Upper lobe of right lung (tissue), 1 donor: ENCODE data around the gene FAM47E. TPM values are rescaled to one million over a fixed set of nuclear protein-coding genes. Genes with fewer than 3 reads are reported as not detected.

Source experiments
- ATAC-seq: fragments of 200-7000 bp; cut with Tn5 transposase; one replicate; pipeline ENCODE4 v1.9.1; 2020; ENCODE audit warnings: mild to moderate bottlenecking, moderate library complexity
- DNase-seq: peaks from one replicate; pipeline ENCODE4 v3.0.0-alpha.2; 2020
- H3K27ac ChIP-seq: fragments of 200-600 bp; one replicate; pipeline ENCODE4 v1.8.0; 2022
- H3K27me3 ChIP-seq: fragments of 200-600 bp; one replicate; pipeline ENCODE4 v1.8.0; 2022; ENCODE audit warnings: mild to moderate bottlenecking
- H3K36me3 ChIP-seq: fragments of 200-600 bp; one replicate; pipeline ENCODE4 v1.8.0; 2022
- H3K4me1 ChIP-seq: fragments of 200-600 bp; one replicate; pipeline ENCODE4 v1.8.0; 2022
- H3K4me3 ChIP-seq: fragments of 200-600 bp; one replicate; pipeline ENCODE4 v1.8.0; 2022; ENCODE audit warnings: mild to moderate bottlenecking
- H3K9me3 ChIP-seq: fragments of 200-600 bp; one replicate; pipeline ENCODE4 v1.8.0; 2022
- CTCF ChIP-seq: fragments of 200-600 bp; IDR thresholded peaks from one replicate; pipeline ENCODE4 v1.8.0; 2022; ENCODE audit warnings: antibody characterized with exemption
- intact Hi-C: fragments of 100-400 bp; cut with DNase I; formaldehyde crosslinking; loops from one replicate; pipeline ENCODE4 v1.11.0; 2022
- total RNA-seq: library from RNA; stranded (reverse); fragmentation: NEBNext Ultra II Directional; extraction: Animal tissue kit (Norgen Biotek cat#: 25700); gene quantifications from one replicate; pipeline ENCODE4 v1.2.1, GENCODE V29; 2021
- donor health status: DM: no; HTN: yes; CAD: no; lungs with severe emphysema.

The FAM47E gene
- total RNA-seq, 1 donor from 2014 or later: 3.6 TPM

GRCh38 chr4:76271248-76271647 lies 19.7 kb downstream of the FAM47E start:
- intact Hi-C loops: no loop called here
- Histone ChIP-seq H3K4me1 (no peaks in the 10 kb centered on the region), H3K27me3 (no peaks in the 10 kb centered on the region), H3K27ac (no peak overlapping the region), H3K36me3 (no peaks in the 10 kb centered on the region), H3K9me3 (no peaks in the 10 kb centered on the region), H3K4me3 (no peak overlapping the region)
- DNase-seq: no peak
- no peak for TF ChIP-seq CTCF
- ATAC-seq: no peak

DNA sequence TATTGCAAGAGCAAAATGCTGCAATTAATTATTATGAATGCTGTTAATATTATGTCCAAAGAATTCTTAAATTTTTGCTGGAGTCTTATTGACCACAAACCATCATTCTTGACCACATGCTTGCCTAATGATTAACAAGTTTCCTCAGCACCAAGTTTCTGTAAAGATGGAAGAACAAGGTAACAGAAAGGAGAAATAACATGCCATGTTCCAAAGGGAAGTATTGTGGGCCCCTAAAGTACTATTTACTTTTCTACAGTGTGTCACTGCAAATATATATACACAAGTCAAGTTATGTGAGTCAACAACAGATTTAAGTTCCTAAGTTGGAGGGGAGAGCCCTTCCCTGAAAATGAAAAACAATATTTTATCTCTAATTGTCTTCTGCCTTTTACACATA lies 20.6 kb downstream of the FAM47E start:
- Histone ChIP-seq H3K4me3 (no peak overlapping the region), H3K27me3 (no peaks in the 10 kb centered on the region), H3K4me1 (no peaks in the 10 kb centered on the region), H3K9me3 (no peaks in the 10 kb centered on the region), H3K27ac (no peak overlapping the region), H3K36me3 (no peaks in the 10 kb centered on the region)
- ATAC-seq (no peak), DNase-seq (no peak)
- TF ChIP-seq CTCF: no peak
- intact Hi-C loops: no loop called here

DNA sequence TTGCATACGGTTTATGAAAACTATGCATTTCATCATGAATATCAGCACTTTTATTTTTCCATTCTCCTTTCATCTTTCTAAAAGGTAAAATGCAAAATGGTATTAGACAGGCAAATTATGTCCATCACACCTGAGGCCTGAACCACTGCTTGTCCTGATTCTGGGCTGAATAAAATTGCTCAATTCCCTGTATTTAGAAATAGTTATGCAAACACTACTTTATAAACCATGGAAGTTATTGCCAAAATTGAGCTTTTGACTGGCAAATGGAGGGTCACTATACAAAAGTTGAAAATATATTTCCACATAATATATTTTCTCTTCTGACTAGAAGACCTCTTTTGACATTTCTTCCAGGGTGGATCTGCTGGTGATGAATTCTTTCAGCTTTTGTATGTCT lies 21.1 kb downstream of the FAM47E start:
- ATAC-seq (no peak), DNase-seq (no peak)
- H3K27me3 ChIP-seq: no peaks in the 10 kb centered on the region
- no peaks in the 10 kb centered on the region for H3K9me3 ChIP-seq
- H3K36me3 ChIP-seq: no peaks in the 10 kb centered on the region
- H3K4me3 ChIP-seq: no peak overlapping the region
- no peak for TF ChIP-seq CTCF
- no peak overlapping the region for H3K27ac ChIP-seq
- no peaks in the 10 kb centered on the region for H3K4me1 ChIP-seq
- intact Hi-C loops: no loop called here

DNA sequence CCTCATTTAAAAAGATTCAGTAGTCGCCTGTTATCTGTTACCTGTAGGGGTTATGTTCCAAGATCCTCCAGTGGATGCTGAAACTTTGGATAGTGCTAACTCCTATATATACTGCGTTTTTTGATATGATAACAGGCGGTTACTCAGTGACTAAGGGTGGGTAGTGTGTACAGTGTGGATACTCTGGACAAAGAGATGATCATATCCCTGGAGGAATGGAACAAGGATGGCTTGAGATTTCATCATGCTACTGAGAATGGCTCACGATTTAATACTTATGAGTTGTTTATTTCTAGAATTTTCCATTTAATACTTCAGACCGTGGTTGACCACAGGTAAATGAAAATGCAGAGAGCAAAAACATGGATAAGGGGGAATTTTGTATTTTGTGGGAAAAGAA lies 21.5 kb downstream of the FAM47E start:
- DNase-seq (no peak), ATAC-seq (no peak)
- H3K4me1 ChIP-seq: no peaks in the 10 kb centered on the region
- H3K27me3 ChIP-seq: no peaks in the 10 kb centered on the region
- H3K4me3 ChIP-seq: no peak overlapping the region
- intact Hi-C loops: no loop called here
- H3K36me3 ChIP-seq: no peaks in the 10 kb centered on the region
- no peak overlapping the region for H3K27ac ChIP-seq
- H3K9me3 ChIP-seq: no peaks in the 10 kb centered on the region
- no peak for TF ChIP-seq CTCF

- no peak for ATAC-seq
- TF ChIP-seq CTCF: no peak
- no peak overlapping the region for H3K27ac ChIP-seq
These were observed 24.1 kb downstream of the FAM47E start for GRCh38 chr4:76275486-76276124.

DNA sequence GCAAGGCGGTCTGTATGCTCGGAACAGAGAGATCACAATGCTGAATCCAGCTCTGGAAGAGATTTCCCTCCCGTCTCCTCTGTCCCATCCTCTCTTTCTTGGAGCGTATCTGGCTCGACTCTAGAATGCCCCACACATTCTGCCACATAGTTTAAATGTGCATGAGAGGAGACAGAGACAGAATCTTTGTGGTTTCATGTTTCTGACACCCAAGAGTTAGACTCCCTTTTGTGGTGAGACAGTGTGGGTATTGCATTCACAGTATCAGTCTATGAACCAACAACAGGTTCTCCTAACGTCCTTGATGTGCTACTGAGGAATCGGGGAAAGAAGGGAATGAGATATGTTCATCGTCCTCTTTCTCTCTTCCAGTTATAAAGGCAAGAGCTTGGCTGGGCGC lies 25.3 kb downstream of the FAM47E start:
- Histone ChIP-seq H3K27ac (no peak overlapping the region), H3K9me3 (no peaks in the 10 kb centered on the region), H3K36me3 (no peaks in the 10 kb centered on the region), H3K27me3 (no peaks in the 10 kb centered on the region), H3K4me1 (no peaks in the 10 kb centered on the region), H3K4me3 (no peak overlapping the region)
- DNase-seq: no peak
- ATAC-seq: no peak
- intact Hi-C loops: no loop called here
- TF ChIP-seq CTCF: no peak

More at GRCh38 chr4:76275486-76276124, 24.1 kb downstream of the FAM47E start:
- Histone ChIP-seq H3K27me3 (no peaks in the 10 kb centered on the region), H3K9me3 (no peaks in the 10 kb centered on the region), H3K36me3 (no peaks in the 10 kb centered on the region), H3K4me1 (no peaks in the 10 kb centered on the region), H3K4me3 (no peak overlapping the region)
- DNase-seq: no peak
- intact Hi-C loops: no loop called here
